ENCODE results near the gene ARHGEF19.
"Not testable (repeated sequence)": the region's sequence is repeated elsewhere in the genome, so short reads cannot be mapped to it uniquely, and the experiment has no call there.

Gene ARHGEF19

GRCh38 chr1:16212251-16212961 is at the start of gene ARHGEF19:
ARHGEF19 (minus strand) TSS chr1:16212652; CDS start chr1:16209054, 3,598 bp downstream.
- DNase-seq (ENCODE audit: low read depth in 3 of 3), result no peak

GRCh38 chr1:16262067-16262466 is 49.6 kb upstream of the ARHGEF19 start:
- DNase-seq (ENCODE audit: low read depth in 3 of 3), result no peak

- DNase-seq (ENCODE audit: low read depth in 3 of 3), result no peak
Observed at GRCh38 chr1:16260814-16261213, 48.4 kb upstream of the ARHGEF19 start.

- no peak for DNase-seq (ENCODE audit: low read depth in 3 of 3)
Observed at GRCh38 chr1:16258591-16259135, 46.2 kb upstream of the ARHGEF19 start.

- no peak for DNase-seq (ENCODE audit: low read depth in 3 of 3)
Observed at GRCh38 chr1:16257968-16258367, 45.5 kb upstream of the ARHGEF19 start.

GRCh38 chr1:16257556-16257955 is 45.1 kb upstream of the ARHGEF19 start:
- DNase-seq (ENCODE audit: low read depth in 3 of 3), result not testable (repeated sequence)

GRCh38 chr1:16256478-16256877 is 44.0 kb upstream of the ARHGEF19 start:
- no peak for DNase-seq (ENCODE audit: low read depth in 3 of 3)

- no peak for DNase-seq (ENCODE audit: low read depth in 3 of 3)
Observed at GRCh38 chr1:16254263-16254928, 41.9 kb upstream of the ARHGEF19 start.

GRCh38 chr1:16253332-16253922 is 41.0 kb upstream of the ARHGEF19 start:
- no peak for DNase-seq (ENCODE audit: low read depth in 3 of 3)

- DNase-seq (ENCODE audit: low read depth in 3 of 3), result no peak
Observed at GRCh38 chr1:16252912-16253311, 40.5 kb upstream of the ARHGEF19 start.

GRCh38 chr1:16251381-16251780 is 38.9 kb upstream of the ARHGEF19 start:
- no peak for DNase-seq (ENCODE audit: low read depth in 3 of 3)

GRCh38 chr1:16250524-16251251 is 38.2 kb upstream of the ARHGEF19 start:
- DNase-seq (ENCODE audit: low read depth in 3 of 3), result no peak

- DNase-seq (ENCODE audit: low read depth in 3 of 3), result no peak
Observed at GRCh38 chr1:16249596-16250241, 37.3 kb upstream of the ARHGEF19 start.

- no peak for DNase-seq (ENCODE audit: low read depth in 3 of 3)
Observed at GRCh38 chr1:16248603-16249516, 36.4 kb upstream of the ARHGEF19 start.

- DNase-seq (ENCODE audit: low read depth in 3 of 3), result no peak
Observed at GRCh38 chr1:16248007-16248436, 35.6 kb upstream of the ARHGEF19 start.

- no peak for DNase-seq (ENCODE audit: low read depth in 3 of 3)
Observed at GRCh38 chr1:16247441-16247840, 35.0 kb upstream of the ARHGEF19 start.

- no peak for DNase-seq (ENCODE audit: low read depth in 3 of 3)
Observed at GRCh38 chr1:16246961-16247360, 34.5 kb upstream of the ARHGEF19 start.

GRCh38 chr1:16246239-16246638 is 33.8 kb upstream of the ARHGEF19 start:
- DNase-seq (ENCODE audit: low read depth in 3 of 3), result not testable (repeated sequence)

- no peak for DNase-seq (ENCODE audit: low read depth in 3 of 3)
Observed at GRCh38 chr1:16245476-16246196, 33.2 kb upstream of the ARHGEF19 start.

All from stimulated activated CD4-positive, alpha-beta T cell treated with anti-CD3 and anti-CD28 coated beads, TNF-alpha, amount 100 ng/mL, for 48 hours (primary cell).